ENCODE data around the gene SPSB3.

SPSB3 gene

GRCh38 chr16:1762879-1763520, 19.4 kb downstream of the SPSB3 start:
- no peak for DNase-seq (ENCODE audit: extremely low read depth, low read depth)
- TF ChIP-seq CTCF (IDR thresholded peaks at IDR 0.05; ENCODE audit: low read depth, low read length, missing control alignments), result no peak
- H3K4me3 ChIP-seq (replicated peaks; ENCODE audit: low read depth, low read length), result no peak overlapping the region

- H3K4me3 ChIP-seq (replicated peaks; ENCODE audit: low read depth, low read length), result no peak overlapping the region
- no peak for DNase-seq (ENCODE audit: extremely low read depth, low read depth)
- no peak for TF ChIP-seq CTCF (IDR thresholded peaks at IDR 0.05; ENCODE audit: low read depth, low read length, missing control alignments)
Observed at GRCh38 chr16:1762196-1762878, 20.0 kb downstream of the SPSB3 start.

- TF ChIP-seq CTCF (IDR thresholded peaks at IDR 0.05; ENCODE audit: low read depth, low read length, missing control alignments), result no peak
Observed at GRCh38 chr16:1761751-1762150, 20.6 kb downstream of the SPSB3 start.

GRCh38 chr16:1760911-1761310, 21.5 kb downstream of the SPSB3 start:
- no peak for TF ChIP-seq CTCF (IDR thresholded peaks at IDR 0.05; ENCODE audit: low read depth, low read length, missing control alignments)
- DNase-seq (ENCODE audit: extremely low read depth, low read depth), result no peak
- H3K4me3 ChIP-seq (replicated peaks; ENCODE audit: low read depth, low read length), result no peak overlapping the region

More at GRCh38 chr16:1761751-1762150, 20.6 kb downstream of the SPSB3 start:
- DNase-seq (ENCODE audit: extremely low read depth, low read depth), result no peak
- no peak overlapping the region for H3K4me3 ChIP-seq (replicated peaks; ENCODE audit: low read depth, low read length)

GRCh38 chr16:1759511-1759910, 22.9 kb downstream of the SPSB3 start:
- TF ChIP-seq CTCF (IDR thresholded peaks at IDR 0.05; ENCODE audit: low read depth, low read length, missing control alignments), result no peak
- H3K4me3 ChIP-seq (replicated peaks; ENCODE audit: low read depth, low read length), result no peak overlapping the region
- no peak for DNase-seq (ENCODE audit: extremely low read depth, low read depth)

- no peak overlapping the region for H3K4me3 ChIP-seq (replicated peaks; ENCODE audit: low read depth, low read length)
- no peak for TF ChIP-seq CTCF (IDR thresholded peaks at IDR 0.05; ENCODE audit: low read depth, low read length, missing control alignments)
- no peak for DNase-seq (ENCODE audit: extremely low read depth, low read depth)
Observed at GRCh38 chr16:1758923-1759322, 23.4 kb downstream of the SPSB3 start.
